Activated gamma-delta T cell treated with anti-CD3 and anti-CD28 coated beads, Interleukin-2, amount 50 U/mL, for 16 hours (primary cell): Measurements from ENCODE around the gene PRKCZ.

Source experiments
- DNase-seq: peaks from one replicate; pipeline ENCODE4 v3.0.0-alpha.2; 2020; ENCODE audit warnings: low read depth

Gene PRKCZ

GRCh38 chr1:2231532-2232254, 181.5 kb downstream of the PRKCZ start:
- no peak for DNase-seq

DNA sequence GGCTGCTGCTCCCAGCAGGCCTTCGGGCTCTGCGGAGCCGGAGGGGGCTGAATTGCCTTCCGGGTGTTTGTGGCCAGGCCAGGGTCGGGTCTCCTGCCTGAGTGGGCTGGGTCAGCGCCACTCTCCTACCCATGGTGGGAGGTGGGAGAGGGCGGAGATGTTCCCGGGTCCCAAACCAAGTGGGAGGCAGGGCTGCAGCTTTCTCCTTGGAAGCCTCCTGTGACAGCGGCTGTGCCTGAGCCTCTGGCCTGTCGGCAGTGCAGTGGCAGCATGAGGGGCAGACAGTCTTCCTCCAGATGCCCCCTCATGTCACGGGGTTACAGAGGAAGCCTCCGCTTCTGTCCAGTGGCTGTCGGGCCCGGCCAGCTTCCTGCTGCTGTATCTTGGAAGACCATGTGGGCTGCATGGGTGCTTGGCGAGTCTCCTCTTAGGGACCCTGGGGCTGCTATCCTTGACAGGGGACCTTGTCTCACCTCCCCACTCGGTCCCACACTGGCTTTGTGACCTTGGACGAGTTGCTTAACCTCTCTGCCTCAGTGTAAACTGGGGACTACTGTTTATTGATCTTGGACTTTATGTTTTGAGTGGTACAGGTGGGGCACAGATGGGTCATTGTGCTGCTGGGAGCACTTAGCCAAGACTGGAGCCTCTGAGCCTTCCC, 182.2 kb downstream of the PRKCZ start:
- no peak for DNase-seq

DNA sequence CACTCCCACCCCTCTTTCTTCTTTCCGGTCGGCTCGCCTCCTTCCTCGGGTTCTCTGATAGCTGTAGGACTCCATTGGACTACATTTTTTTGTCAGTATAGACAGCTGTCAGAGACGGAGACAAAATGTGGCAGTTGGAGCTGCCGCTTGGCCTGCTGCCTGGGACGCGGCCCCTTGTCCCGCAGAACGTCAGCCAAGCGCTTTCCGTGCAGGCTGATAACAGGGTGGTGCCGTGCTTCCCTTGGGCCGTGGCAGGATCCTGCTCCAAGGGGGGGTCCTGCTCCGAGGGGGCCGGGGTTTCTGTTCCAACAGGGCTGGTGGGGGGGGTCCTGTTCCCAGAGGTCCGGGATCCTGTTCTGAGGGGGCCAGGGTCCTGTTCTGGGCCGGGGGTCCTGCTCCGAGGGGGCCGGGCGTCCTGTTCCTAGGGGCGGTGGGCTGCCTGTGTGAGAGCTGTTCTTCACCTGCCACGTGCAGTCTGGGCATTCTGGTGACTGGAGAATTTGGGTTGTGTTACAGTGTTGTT, 182.8 kb downstream of the PRKCZ start:
- DNase-seq, result no peak

DNA sequence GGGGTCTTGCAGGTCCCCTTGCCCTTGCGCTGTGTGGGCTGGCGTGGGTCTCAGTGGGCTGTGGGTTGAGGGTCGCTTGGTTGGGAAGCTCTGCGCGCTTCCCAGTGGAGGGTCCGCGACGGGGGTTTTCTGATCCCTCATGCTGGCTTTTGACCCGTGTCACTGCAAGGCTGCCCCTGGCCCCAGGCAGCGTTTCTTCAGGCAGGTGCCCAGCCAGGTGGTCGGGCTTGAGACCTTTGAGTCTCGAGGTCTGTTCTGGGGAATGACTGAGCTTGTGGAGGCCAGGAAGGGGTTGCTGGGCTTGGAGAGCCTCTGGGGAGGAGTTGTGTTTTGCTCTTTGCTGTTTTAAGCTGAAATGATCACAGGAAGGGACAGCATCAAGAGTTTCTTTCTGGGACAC, 183.3 kb downstream of the PRKCZ start:
- DNase-seq, result no peak

- DNase-seq, result peak; percentile 69
Observed at GRCh38 chr1:2233997-2234761, 184.0 kb downstream of the PRKCZ start.

DNA sequence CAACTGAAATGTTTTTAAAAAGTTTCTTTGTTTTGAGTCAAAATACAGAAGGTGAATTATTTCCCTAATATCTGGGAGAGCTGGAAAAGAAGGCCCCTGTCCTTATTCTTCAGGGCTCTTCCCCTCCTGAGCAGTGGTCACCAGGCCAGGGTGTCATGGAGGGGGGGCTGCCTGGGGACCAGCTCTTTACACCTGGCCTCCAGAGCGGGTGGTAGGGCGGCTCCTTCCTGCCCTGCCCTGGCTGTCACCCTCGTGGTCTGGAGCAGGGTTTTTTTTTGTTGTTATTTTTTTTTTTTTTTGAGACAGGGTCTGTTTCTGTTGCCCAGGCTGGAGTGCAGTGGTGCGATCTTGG, 184.5 kb downstream of the PRKCZ start:
- no peak for DNase-seq
